RWPE1 (cell line): Measurements from ENCODE around the gene AGFG2.
"Not testable (repeated sequence)": the region's sequence is repeated elsewhere in the genome, so short reads cannot be mapped to it uniquely, and the experiment has no call there.

Experiments
- CTCF ChIA-PET: fragments of 350-600 bp; sonication (Branson Sonifier 250); formaldehyde crosslinking; extraction: SDS; loops from one replicate; lab custom pipeline; 2021; lab: Yijun Ruan, JAX
- POLR2A ChIA-PET: fragments of 400-600 bp; formaldehyde crosslinking; extraction: SDS; loops from one replicate; lab custom pipeline; 2020; ENCODE audit warnings: antibody characterized with exemption; ENCODE audit not compliant: low non-redundant PET; lab: Yijun Ruan, JAX
- DNase-seq: peaks from one replicate; pipeline ENCODE4 v3.0.0; 2012; ENCODE audit warnings: low spot score
- H3K27ac ChIP-seq: fragments of 450-650 bp; 2 replicates; pipeline ENCODE4 v1.5.1; 2017
- TF ChIP-seq, protein P1 (sequence below): fragments of 450-650 bp; conservative IDR thresholded peaks from 2 replicates; pipeline ENCODE4 v1.5.1; 2017; ENCODE audit warnings: low read depth, mild to moderate bottlenecking

The AGFG2 gene

DNA sequence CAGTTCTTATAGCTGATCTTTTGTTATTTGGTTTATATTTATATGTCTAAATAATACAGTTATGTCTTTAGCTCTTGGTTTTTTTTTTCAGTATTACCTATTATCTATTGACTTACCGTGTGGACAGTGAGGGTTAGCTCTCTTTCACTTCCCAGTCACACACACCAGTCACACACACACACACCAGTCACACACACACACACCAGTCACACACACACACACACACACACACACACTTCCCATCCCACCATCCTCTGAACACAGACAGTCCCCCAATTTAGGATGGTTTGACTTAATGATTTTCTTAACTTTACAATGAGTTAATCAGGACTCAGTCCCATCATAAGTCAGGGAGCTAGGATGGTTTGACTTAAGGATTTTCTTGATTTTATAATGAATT, 18.9 kb upstream of the AGFG2 start:
- H3K27ac ChIP-seq = no peak overlapping the region
- POLR2A ChIA-PET = no interaction called here
- CTCF ChIA-PET = interaction anchor here (0.6 kb wide), 2 partner anchors 51 to 904 kb away, joined by 3 read pairs; no protein-coding TSS in a partner anchor
- TF ChIP-seq, protein P1, sequence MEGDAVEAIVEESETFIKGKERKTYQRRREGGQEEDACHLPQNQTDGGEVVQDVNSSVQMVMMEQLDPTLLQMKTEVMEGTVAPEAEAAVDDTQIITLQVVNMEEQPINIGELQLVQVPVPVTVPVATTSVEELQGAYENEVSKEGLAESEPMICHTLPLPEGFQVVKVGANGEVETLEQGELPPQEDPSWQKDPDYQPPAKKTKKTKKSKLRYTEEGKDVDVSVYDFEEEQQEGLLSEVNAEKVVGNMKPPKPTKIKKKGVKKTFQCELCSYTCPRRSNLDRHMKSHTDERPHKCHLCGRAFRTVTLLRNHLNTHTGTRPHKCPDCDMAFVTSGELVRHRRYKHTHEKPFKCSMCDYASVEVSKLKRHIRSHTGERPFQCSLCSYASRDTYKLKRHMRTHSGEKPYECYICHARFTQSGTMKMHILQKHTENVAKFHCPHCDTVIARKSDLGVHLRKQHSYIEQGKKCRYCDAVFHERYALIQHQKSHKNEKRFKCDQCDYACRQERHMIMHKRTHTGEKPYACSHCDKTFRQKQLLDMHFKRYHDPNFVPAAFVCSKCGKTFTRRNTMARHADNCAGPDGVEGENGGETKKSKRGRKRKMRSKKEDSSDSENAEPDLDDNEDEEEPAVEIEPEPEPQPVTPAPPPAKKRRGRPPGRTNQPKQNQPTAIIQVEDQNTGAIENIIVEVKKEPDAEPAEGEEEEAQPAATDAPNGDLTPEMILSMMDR = no peak
- DNase-seq = no peak

DNA sequence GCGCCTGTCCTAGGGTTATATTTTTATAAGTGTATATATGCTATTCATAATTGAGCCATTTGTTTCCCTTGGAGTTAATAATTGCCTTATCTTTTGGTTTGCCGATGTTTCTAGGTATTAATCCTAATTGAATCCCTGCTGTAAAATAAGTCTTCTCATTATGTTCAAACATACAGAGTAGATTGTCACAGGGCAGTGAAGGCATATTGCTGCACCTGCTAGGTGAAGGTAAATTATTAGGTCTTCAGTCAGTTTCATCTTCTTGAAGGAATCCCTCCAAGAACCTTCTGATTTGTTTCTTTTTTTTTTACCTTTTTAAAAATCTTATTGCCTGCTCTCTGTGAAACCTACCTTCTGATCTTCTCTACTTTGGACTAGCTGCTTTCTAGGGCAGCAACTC, 17.9 kb upstream of the AGFG2 start:
- DNase-seq = no peak
- ChIA-PET CTCF (interaction anchor here (0.6 kb wide), 2 partner anchors 76 to 905 kb away, joined by 3 to 6 read pairs; no protein-coding TSS in a partner anchor), POLR2A (no interaction called here)
- TF ChIP-seq, protein P1 = no peak
- no peak overlapping the region for H3K27ac ChIP-seq

DNA sequence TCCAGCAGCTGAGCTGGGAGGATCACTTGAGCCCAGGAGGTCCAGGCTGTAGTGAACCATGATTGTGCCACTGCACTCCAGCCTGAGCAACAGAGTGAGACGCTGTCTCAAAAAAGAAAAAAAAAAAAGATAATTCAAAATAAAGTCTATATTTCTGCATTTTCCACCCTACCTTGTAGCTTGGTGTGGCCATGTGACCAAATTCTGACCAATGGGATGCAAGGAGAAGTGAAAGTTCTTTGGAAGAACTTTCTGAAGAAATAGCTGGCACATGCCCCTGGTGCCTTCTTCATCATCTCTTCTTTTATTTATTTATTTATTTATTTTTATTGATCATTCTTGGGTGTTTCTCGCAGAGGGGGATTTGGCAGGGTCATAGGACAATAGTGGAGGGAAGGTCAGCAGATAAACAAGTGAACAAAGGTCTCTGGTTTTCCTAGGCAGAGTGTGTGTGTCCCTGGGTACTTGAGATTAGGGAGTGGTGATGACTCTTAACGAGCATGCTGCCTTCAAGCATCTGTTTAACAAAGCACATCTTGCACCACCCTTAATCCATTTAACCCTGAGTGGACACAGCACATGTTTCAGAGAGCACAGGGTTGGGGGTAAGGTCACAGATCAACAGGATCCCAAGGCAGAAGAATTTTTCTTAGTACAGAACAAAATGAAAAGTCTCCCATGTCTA, 17.0 kb upstream of the AGFG2 start:
- CTCF ChIA-PET = interaction anchor here (0.6 kb wide), 1 partner anchor 14 kb away, joined by 4 read pairs; no protein-coding TSS in a partner anchor
- DNase-seq, H3K27ac ChIP-seq, POLR2A ChIA-PET: not testable (repeated sequence)

DNA sequence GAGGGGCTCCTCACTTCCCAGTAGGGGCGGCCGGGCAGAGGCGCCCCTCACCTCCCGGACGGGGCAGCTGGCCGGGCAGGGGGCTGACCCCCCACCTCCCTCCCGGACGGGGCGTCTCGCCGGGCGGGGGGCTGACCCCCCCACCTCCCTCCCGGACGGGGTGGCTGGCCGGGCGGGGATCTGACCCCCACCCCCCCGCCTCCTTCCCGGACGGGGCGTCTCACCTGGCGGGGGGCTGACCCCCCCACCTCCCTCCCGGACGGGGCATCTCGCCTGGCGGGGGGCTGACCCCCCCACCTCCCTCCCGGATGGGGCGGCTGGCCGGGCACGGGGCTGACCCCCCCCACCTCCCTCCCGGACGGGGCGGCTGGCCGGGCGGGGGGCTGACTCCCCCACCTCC, 15.8 kb upstream of the AGFG2 start:
- H3K27ac ChIP-seq, POLR2A ChIA-PET, DNase-seq, CTCF ChIA-PET: not testable (repeated sequence)

DNA sequence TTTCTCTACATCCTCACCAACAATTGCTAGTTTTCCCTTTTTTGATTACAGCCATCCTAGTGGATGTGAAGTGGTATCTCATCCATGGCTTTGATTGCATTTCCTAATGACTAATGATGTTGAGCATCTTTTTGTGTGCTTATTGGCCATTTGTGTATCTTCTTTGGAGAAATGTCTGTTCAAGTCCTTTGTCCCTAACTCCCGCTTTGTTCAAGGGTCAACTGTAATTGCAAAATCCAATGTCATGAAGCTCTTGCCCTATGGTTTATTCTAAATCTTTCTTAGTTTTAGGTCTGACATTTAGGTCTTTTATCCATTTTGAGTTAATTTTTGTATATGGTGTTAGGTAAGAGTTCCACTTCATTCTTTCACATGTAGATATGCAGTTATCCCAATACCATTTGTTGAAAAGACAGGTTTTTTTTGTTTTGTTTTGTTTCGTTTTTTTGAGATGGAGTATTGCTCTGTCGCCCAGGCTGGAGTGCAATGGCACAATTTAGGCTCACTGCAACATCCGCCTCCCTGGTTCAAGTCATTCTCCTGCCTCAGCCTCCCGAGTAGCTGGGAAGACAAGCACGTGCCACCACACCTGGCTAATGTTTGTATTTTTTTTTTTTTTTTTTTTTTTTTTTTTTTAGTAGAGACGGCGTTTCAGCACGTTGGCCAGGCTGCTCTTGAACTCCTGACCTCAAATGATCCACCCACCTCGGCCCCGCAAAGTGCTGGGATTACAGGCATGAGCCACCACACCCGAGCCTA, 10.7 kb upstream of the AGFG2 start:
- H3K27ac ChIP-seq, CTCF ChIA-PET, POLR2A ChIA-PET, DNase-seq: not testable (repeated sequence)

DNA sequence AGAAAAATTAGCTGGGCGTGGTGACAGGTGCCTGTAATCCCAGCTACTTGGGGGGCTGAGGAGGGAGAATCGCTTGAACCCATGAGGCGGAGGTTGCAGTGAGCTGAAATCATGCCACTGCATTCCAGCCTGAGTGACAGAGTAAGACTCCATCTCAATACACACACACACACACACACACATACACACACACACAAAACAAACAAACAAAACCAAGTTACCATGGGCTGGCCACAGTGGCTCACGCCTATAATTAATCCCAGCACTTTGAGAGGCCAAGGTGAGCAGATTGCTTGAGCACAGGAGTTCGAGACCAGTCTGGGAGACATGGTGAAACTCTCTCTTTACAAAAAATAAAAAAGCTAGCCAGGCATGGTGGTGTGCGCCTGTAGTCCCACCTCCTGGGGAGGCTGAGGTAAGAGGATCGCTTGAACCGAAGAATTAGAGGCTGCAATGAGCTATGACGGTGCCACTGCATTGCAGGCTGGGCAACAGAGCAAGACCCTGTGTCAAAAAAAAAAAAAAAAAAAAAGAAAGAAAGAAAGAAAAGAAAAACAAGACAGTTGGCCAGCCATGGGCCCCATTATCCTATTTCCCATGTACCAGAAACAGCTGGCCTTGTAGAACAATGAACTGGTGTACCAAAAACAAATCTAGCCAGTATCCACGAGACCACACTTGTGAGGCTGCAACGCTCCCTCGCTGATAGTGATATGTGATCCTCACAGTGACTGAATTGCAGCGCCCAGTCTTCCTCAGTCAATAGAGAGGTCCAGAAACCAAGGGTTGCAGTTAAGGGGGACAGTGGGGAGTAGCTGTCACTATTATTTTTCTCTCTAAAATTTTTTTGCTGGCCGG, 6.6 kb upstream of the AGFG2 start:
- DNase-seq = no peak
- no peak overlapping the region for H3K27ac ChIP-seq
- TF ChIP-seq, protein P1 = no peak
- CTCF ChIA-PET = interaction anchor here (0.7 kb wide), 1 partner anchor 53 kb away, joined by 3 read pairs; no protein-coding TSS in a partner anchor
- POLR2A ChIA-PET = no interaction called here

DNA sequence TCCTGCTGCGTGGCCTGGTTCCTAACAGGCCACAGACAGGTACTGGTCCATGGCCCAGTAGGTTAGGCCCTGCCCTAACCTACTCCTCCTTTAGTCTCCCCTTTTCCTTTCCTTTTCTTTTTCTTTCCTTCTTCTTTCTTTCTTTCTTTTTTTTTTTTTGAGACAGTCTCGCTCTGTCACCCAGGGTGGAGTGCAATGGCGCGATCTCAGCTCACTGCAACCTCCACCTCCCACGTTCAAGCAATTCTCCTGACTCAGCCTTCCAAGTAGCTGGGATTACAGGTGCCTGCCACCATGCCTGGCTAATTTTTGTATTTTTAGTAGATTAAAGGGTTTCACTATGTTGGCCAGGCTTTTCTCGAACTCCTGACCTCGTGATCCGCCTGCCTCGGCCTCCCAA, 3.0 kb upstream of the AGFG2 start:
- POLR2A ChIA-PET, H3K27ac ChIP-seq, DNase-seq: not testable (repeated sequence)
- CTCF ChIA-PET = interaction anchor here (0.6 kb wide), 1 partner anchor 14 kb away, joined by 4 read pairs; no protein-coding TSS in a partner anchor

DNA sequence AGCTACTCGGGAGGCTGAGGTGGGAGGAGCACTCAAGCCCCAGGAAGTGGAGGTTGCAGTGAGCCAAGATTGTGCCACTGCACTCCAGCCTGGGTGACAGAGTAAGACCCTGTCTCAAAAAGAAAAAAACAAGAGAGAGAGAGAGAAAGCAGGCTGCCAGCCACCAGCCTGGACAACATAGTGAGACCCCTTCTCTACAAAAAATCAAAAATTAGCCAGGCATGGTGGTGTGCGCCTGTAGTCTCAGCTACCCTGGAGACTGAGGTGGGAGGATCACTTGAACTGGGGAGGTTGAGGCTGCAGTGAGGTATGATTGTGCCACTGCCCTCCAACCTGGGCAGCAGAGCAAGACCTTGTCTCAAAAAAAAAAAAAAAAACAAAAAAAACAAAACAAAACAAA, 2.3 kb upstream of the AGFG2 start:
- POLR2A ChIA-PET, DNase-seq, H3K27ac ChIP-seq: not testable (repeated sequence)
- CTCF ChIA-PET = interaction anchor here (0.6 kb wide), 1 partner anchor 47 kb away, joined by 3 read pairs; no protein-coding TSS in a partner anchor
